ENCODE data around the gene OR1N2. TPM values are rescaled to one million over a fixed set of nuclear protein-coding genes. Genes with fewer than 3 reads are reported as not detected.

The OR1N2 gene
- total and polyA plus RNA-seq, 10 of the 15 experiments (the other 5 are each of a cell fraction or from before 2014, with no cell fraction given) = 0.08 TPM; not detected in 9

DNA sequence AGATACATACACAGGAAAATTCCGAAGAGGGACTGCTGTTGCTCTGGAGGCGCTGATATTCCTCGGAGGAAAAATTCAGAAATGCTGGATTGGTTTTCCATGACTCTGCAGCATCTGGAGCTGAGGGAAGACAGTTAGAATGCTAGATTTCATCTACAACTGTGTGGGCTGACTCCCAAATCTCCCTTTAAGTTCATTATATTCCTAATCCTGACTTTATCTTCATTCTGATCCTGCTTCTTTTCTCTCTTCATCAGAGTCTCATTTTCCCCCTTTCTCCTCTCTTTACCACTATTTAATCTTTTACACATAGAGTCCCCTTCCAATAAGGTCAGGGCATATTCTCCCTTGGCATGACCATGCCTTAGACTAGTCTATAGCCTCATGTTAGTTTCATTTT lies 25.7 kb upstream of the OR1N2 start, which contains the start of gene OR1N1:
Gene OR1N1 (minus strand): TSS at position 101 of the 400 bp plus-strand sequence. CDS start 0 bp downstream, at position 101.
- H4K20me1 ChIP-seq (ENCODE audit: control insufficient read depth, insufficient read depth) = no peaks in the 10 kb centered on the region
- whole genome bisulfite sequencing (ENCODE audit: insufficient coverage, insufficient replicate concordance, low lambda C conversion rate, missing lambda C conversion rate) = 45% methylated on average over 3 of the region's 3 CpGs
- ChIA-PET CTCF (no interaction called here), SMC1A (ENCODE audit: uncharacterized antibody, unreplicated experiment) (no interaction called here), RAD21 (ENCODE audit: unreplicated experiment) (no interaction called here), POLR2A (no interaction called here)
- FAIRE-seq = no peak
- no peak within 1 kb of the TSS for H2AFZ ChIP-seq (ENCODE audit: control insufficient read depth, low read depth, low read length)
- no peaks in the 10 kb centered on the region for H3K36me3 ChIP-seq (ENCODE audit: control insufficient read depth in 2 of 2, insufficient read depth in 2 of 2, low read length in 1 of 2)
- DNase-seq (ENCODE audit: low read depth, low spot score) = no peak
- no peaks in the 10 kb centered on the region for H3K79me2 ChIP-seq (ENCODE audit: control insufficient read depth, insufficient read depth, low read length)
- ATAC-seq = no peak
- in situ Hi-C loops (cut with MboI) = no loop called here
- no peak within 1 kb of the TSS for H3K27ac ChIP-seq (ENCODE audit: control insufficient read depth, insufficient read depth)
- H3K27me3 ChIP-seq (replicated peaks in 1 of 2; ENCODE audit: control insufficient read depth in 2 of 2, insufficient read depth in 2 of 2, low read length in 1 of 2) = no peaks in the 10 kb centered on the region
- intact Hi-C loops (cut with micrococcal nuclease; ENCODE audit: unreplicated experiment) = no loop called here
- H3K4me1 ChIP-seq (ENCODE audit: control insufficient read depth, insufficient read depth, low read length) = no peaks in the 10 kb centered on the region
- no peak within 1 kb of the TSS for H3K9ac ChIP-seq (ENCODE audit: control insufficient read depth, insufficient read depth, low read length)
- H3K9me3 ChIP-seq (replicated peaks; ENCODE audit: control insufficient read depth, insufficient read depth, low read length) = no peaks in the 10 kb centered on the region
- no TSS peak for BruUV-seq (replicated peaks)
- H3K4me3 ChIP-seq = no peak within 1 kb of the TSS
- no peak within 1 kb of the TSS for H3K4me2 ChIP-seq (ENCODE audit: control insufficient read depth, insufficient read depth)
- TF ChIP-seq TAF1 (IDR thresholded peaks at IDR 0.05; ENCODE audit: borderline replicate concordance, low read depth, low read length) (no peak), FOXK2 (IDR thresholded peaks at IDR 0.05) (no peak), CREB1 (IDR thresholded peaks at IDR 0.05; ENCODE audit: low read depth) (no peak), RUNX3 (IDR thresholded peaks at IDR 0.05; ENCODE audit: low read length) (no peak), CREM (IDR thresholded peaks at IDR 0.05; ENCODE audit: low read depth) (no peak), BACH1 (IDR thresholded peaks at IDR 0.05; ENCODE audit: borderline replicate concordance) (no peak), NFYB (IDR thresholded peaks at IDR 0.05; ENCODE audit: insufficient read depth, low read depth, low read length) (no peak), POU2F2 (IDR thresholded peaks at IDR 0.05; ENCODE audit: borderline replicate concordance, low read depth, low read length) (no peak), MEF2B (IDR thresholded peaks at IDR 0.05; ENCODE audit: partially characterized antibody, poor library complexity, severe bottlenecking) (no peak), MXI1 (IDR thresholded peaks at IDR 0.05; ENCODE audit: low read depth, low read length) (no peak), ZBED1 (IDR thresholded peaks at IDR 0.05; ENCODE audit: borderline replicate concordance) (no peak), IRF4 (IDR thresholded peaks at IDR 0.05; ENCODE audit: low read depth, low read length) (no peak), HDGF (IDR thresholded peaks at IDR 0.05) (no peak), PML (IDR thresholded peaks at IDR 0.05; ENCODE audit: low read length) (no peak), ESRRA (IDR thresholded peaks at IDR 0.05; ENCODE audit: low read length) (no peak)
- TF ChIP-seq, protein P1, sequence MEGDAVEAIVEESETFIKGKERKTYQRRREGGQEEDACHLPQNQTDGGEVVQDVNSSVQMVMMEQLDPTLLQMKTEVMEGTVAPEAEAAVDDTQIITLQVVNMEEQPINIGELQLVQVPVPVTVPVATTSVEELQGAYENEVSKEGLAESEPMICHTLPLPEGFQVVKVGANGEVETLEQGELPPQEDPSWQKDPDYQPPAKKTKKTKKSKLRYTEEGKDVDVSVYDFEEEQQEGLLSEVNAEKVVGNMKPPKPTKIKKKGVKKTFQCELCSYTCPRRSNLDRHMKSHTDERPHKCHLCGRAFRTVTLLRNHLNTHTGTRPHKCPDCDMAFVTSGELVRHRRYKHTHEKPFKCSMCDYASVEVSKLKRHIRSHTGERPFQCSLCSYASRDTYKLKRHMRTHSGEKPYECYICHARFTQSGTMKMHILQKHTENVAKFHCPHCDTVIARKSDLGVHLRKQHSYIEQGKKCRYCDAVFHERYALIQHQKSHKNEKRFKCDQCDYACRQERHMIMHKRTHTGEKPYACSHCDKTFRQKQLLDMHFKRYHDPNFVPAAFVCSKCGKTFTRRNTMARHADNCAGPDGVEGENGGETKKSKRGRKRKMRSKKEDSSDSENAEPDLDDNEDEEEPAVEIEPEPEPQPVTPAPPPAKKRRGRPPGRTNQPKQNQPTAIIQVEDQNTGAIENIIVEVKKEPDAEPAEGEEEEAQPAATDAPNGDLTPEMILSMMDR (IDR thresholded peaks at IDR 0.05 in 2 of 3, conservative IDR thresholded peaks at IDR 0.05 in 1 of 3; ENCODE audit: control insufficient read depth in 2 of 3, extremely low read depth in 1 of 3, insufficient read depth in 1 of 3, low read depth in 3 of 3, low read length in 3 of 3) = no peak
- TF ChIP-seq, protein P2, sequence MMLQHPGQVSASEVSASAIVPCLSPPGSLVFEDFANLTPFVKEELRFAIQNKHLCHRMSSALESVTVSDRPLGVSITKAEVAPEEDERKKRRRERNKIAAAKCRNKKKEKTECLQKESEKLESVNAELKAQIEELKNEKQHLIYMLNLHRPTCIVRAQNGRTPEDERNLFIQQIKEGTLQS (IDR thresholded peaks at IDR 0.05; ENCODE audit: borderline replicate concordance, extremely low read depth, low read depth, low read length) = no peak
- TF ChIP-seq, protein P3, sequence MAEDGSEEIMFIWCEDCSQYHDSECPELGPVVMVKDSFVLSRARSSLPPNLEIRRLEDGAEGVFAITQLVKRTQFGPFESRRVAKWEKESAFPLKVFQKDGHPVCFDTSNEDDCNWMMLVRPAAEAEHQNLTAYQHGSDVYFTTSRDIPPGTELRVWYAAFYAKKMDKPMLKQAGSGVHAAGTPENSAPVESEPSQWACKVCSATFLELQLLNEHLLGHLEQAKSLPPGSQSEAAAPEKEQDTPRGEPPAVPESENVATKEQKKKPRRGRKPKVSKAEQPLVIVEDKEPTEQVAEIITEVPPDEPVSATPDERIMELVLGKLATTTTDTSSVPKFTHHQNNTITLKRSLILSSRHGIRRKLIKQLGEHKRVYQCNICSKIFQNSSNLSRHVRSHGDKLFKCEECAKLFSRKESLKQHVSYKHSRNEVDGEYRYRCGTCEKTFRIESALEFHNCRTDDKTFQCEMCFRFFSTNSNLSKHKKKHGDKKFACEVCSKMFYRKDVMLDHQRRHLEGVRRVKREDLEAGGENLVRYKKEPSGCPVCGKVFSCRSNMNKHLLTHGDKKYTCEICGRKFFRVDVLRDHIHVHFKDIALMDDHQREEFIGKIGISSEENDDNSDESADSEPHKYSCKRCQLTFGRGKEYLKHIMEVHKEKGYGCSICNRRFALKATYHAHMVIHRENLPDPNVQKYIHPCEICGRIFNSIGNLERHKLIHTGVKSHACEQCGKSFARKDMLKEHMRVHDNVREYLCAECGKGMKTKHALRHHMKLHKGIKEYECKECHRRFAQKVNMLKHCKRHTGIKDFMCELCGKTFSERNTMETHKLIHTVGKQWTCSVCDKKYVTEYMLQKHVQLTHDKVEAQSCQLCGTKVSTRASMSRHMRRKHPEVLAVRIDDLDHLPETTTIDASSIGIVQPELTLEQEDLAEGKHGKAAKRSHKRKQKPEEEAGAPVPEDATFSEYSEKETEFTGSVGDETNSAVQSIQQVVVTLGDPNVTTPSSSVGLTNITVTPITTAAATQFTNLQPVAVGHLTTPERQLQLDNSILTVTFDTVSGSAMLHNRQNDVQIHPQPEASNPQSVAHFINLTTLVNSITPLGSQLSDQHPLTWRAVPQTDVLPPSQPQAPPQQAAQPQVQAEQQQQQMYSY (CRISPR knock-in tag; IDR thresholded peaks at IDR 0.05) = no peak

Data from GM12878 (cell line).